Stomach smooth muscle (tissue), 2 donors: ENCODE data around the gene SCNM1.

ENCODE experiments used
- H3K27ac ChIP-seq: one replicate; pipeline ENCODE4 v1.7.0; 2013; ENCODE audit warnings: mild to moderate bottlenecking, low read length, inconsistent platforms
- H3K27me3 ChIP-seq, 2 donors: one replicate each; pipeline ENCODE4 v1.7.0; 2013; ENCODE audit warnings: low read length in 2 of 2; ENCODE audit not compliant: insufficient read depth in 2 of 2, control insufficient read depth in 1 of 2
- H3K36me3 ChIP-seq, 2 donors: one replicate each; pipeline ENCODE4 v1.7.0; 2013; ENCODE audit warnings: low read length in 2 of 2; ENCODE audit not compliant: control insufficient read depth in 2 of 2, insufficient read depth in 2 of 2
- H3K4me1 ChIP-seq: one replicate; pipeline ENCODE4 v1.7.0; 2013; ENCODE audit warnings: low read length; ENCODE audit not compliant: control insufficient read depth, insufficient read depth
- H3K4me3 ChIP-seq, 2 donors: one replicate each; pipeline ENCODE4 v1.7.0; 2013; ENCODE audit warnings: low read length in 2 of 2
- H3K9ac ChIP-seq, 2 donors: one replicate each; pipeline ENCODE4 v1.7.0; 2013; ENCODE audit warnings: low read length in 2 of 2, mild to moderate bottlenecking in 1 of 2
- H3K9me3 ChIP-seq, 2 donors: one replicate each; pipeline ENCODE4 v1.7.0; 2013; ENCODE audit warnings: low read length in 2 of 2; ENCODE audit not compliant: control insufficient read depth in 2 of 2
- donor health status: healthy.
- donor health status: Pancreatic carcinoma.

The SCNM1 gene

DNA sequence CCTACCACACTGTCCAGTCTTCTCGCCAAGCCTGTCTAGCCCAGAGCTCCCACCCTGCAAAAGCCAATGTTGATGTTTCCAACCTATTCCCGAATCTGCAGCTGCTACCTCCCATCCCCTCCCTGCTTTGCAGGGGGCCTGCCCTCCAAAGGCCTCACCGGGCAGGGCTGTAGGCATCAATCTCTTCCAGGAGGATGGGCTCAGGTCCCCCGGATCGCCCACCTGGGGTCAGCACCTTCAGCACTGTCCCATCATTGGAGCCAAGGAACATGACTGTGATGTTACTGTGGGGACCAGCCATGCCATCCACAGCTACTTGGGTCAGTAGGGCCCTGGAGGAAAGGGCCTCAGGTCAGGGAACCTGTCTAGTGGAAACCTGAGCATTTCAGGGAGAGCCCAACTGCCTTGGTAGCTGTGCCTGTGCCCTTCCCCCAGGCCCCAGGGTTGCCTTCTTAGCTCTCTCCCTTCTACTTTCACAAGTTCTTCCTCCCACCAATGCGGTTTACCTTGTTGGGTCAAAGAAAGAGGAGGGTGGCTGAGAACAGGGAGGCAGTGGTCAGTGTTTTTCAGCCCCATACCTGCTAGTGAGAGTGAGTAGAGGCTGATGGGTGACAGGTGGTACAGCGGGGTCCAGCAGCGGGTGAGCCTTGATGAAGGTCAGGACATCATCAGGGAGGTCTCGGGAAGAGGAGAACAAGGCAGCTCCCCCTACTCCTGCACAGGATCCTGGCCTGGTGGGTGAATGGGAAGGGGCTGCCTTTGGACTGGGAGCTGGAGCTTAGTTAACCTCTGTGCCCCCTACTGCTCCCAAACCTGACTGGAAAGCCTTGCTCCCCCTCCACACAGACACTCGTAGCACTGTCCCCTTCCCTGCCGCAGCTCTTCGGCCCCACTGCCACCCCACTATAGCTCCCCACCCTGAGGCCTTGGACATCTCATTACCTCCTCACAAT lies 30.2 kb upstream of the SCNM1 start:
- H3K36me3 ChIP-seq: peaks cover 20 to 28% of the 10 kb centered on the region in 2 donors
- H3K4me3 ChIP-seq: no peak overlapping the region
- H3K9ac ChIP-seq: no peak overlapping the region
- H3K27me3 ChIP-seq: no peaks in the 10 kb centered on the region
- H3K27ac ChIP-seq: no peak overlapping the region
- peaks cover 12% of the 10 kb centered on the region for H3K4me1 ChIP-seq
- no peaks in the 10 kb centered on the region for H3K9me3 ChIP-seq

DNA sequence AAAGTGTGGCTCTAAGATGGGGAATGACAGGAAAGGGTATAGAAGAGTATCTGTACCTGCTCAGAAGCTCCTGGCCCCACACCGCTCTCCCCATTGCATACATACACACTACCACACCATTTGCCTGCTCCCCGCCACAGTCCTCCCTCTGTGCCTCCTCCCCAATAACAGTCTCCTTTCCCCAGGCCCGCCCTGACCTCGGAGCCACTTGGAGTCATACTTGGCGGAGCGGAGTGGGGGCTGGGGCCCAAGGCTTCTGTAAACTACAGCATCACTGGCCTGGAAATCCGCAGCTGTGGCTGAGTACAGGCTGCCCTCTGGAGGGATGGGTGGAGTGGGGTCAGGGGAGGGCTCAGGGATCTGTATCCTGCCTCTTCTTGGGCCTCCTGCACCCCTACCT lies 28.2 kb upstream of the SCNM1 start:
- H3K4me1 ChIP-seq: peaks cover 8% of the 10 kb centered on the region
- H3K27me3 ChIP-seq: no peaks in the 10 kb centered on the region
- no peak overlapping the region for H3K27ac ChIP-seq
- no peak overlapping the region for H3K9ac ChIP-seq
- H3K9me3 ChIP-seq: no peaks in the 10 kb centered on the region
- H3K36me3 ChIP-seq: peaks cover 20 to 28% of the 10 kb centered on the region in 2 donors
- H3K4me3 ChIP-seq: no peak overlapping the region

DNA sequence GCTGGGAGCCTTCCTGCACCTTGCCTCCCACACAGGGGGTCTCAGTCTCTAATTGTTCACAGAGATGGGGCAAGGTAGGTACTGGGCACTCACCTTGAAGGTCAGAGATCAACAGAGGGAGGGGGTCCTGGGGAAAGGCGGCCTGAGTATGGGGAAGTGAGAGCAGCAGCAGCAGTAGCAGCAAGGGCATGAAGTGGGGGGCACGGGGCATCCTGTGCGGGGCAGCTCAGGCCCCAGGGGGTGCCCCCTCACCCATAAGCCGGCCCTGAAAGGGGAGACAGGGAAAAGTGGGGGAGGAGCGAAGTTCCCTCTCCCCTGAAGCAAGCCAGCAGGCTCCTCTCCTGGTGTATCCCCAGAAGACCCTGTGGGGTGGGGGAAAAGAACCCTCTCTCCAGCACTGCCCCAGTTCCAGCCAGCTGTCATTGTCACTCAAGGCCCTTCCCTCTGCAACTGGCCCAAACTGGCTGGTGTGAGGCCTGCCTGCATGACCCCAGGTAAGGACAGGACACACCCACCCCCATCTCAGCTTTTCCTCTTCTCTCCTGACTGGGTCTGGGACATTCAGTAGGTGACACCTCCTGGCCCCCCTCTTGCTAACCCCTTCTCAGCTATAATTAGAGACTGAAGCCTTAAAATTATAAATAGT lies 23.4 kb upstream of the SCNM1 start:
- Histone ChIP-seq H3K9ac (no peak overlapping the region), H3K9me3 (no peaks in the 10 kb centered on the region), H3K4me3 (no peak overlapping the region), H3K4me1 (peaks cover 48% of the 10 kb centered on the region), H3K27ac (peak overlapping the region; percentile 46), H3K36me3 (peaks cover 4 to 10% of the 10 kb centered on the region in 2 donors), H3K27me3 (no peaks in the 10 kb centered on the region)

DNA sequence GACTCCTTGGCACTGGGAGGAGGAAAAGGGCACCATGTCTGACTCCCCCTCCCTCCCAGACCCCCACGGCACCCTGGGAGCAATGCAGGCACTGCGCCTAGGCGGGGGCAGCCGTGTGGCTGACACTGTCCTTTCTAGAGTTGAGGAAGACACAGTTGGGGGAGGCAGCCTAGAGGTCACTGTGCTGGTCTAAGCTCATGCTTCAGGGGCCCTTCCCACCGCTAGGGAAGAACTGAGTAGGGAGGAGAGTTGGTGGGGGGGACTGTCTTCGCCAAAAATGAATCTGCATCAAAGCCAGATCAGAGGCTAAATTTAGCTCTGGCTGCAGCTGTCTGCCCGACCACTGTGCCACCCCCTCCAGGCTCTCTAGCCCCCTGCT lies 22.9 kb upstream of the SCNM1 start:
- H3K9ac ChIP-seq: peak overlapping the region in 1 of 2 donors; percentile 36
- H3K27ac ChIP-seq: peak overlapping the region; percentile 46
- no peaks in the 10 kb centered on the region for H3K9me3 ChIP-seq
- H3K27me3 ChIP-seq: no peaks in the 10 kb centered on the region
- peak overlapping the region in 1 of 2 donors; percentile 88 for H3K4me3 ChIP-seq
- H3K4me1 ChIP-seq: peaks cover 53% of the 10 kb centered on the region
- peaks cover 2 to 8% of the 10 kb centered on the region in 2 donors for H3K36me3 ChIP-seq

DNA sequence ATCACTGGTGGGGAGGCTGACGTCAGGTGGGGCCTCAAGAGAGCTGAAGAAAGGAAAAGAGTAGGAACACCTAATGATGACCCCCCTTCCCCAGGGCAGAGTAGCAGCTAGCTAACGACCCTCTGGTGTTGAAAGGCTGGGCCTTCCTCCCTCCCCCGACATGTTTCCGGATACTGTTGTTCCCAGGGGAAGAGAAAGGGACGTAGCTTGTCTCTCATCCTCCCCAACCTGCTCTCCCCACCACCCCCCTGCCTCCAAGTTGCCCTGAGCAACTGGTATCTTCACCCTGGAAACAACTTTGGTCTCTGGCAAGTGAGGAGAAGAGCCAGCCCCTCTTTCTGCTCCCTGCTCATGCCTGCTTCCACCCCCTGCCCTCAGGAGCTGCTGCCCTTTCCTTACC lies 22.0 kb upstream of the SCNM1 start:
- no peaks in the 10 kb centered on the region for H3K9me3 ChIP-seq
- peak overlapping the region; percentile 46 for H3K27ac ChIP-seq
- H3K4me1 ChIP-seq: peaks cover 53% of the 10 kb centered on the region
- peak overlapping the region in 1 of 2 donors; percentile 88 for H3K4me3 ChIP-seq
- no peaks in the 10 kb centered on the region for H3K27me3 ChIP-seq
- H3K9ac ChIP-seq: no peak overlapping the region
- peaks cover 0 to 8% of the 10 kb centered on the region in 2 donors for H3K36me3 ChIP-seq

DNA sequence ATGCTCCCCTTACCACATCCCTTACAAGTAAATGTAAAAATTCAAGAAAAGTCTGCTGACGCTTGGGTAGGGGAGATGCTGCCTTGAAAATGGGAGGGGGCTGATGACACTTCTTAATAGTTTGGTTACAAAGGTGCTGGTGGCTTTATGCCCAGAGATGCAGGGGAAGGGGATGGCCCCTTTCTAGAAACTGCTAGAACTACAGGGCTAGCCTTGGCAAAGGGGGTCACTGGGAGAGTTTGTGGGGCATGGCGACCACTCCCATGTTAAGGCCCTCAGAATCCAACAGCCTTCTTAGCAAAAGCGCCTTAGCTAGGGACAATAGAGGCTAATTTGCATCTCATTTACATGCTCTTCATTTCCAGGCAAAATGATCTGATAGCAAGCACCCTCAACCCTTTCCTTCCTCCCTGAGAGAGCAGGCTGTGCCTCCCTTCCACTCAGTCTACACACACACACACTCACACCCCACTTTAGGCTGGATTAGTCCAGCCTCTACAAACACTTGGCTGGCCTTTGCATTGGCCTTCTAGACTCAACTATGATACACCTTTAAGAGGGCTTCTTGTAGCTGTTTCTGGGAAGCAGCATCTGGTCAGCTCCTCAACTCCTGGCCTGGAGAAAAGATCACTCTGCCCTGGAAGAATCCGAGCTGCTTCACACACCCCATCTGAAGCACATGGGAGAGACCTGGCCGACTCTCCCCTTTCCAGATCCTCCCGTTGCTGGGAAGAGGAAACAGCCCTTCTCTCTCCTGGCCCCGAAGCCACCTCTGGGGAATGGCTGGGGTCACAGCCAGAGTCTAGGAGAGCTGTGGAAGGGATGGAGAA lies 21.3 kb upstream of the SCNM1 start:
- no peaks in the 10 kb centered on the region for H3K27me3 ChIP-seq
- H3K4me1 ChIP-seq: peaks cover 53% of the 10 kb centered on the region
- peak overlapping the region; percentile 46 for H3K27ac ChIP-seq
- peaks cover 0 to 3% of the 10 kb centered on the region in 2 donors for H3K36me3 ChIP-seq
- H3K9ac ChIP-seq: peak overlapping the region; percentile 66 to 85
- H3K4me3 ChIP-seq: peak overlapping the region; percentile 71 to 88
- no peaks in the 10 kb centered on the region for H3K9me3 ChIP-seq

DNA sequence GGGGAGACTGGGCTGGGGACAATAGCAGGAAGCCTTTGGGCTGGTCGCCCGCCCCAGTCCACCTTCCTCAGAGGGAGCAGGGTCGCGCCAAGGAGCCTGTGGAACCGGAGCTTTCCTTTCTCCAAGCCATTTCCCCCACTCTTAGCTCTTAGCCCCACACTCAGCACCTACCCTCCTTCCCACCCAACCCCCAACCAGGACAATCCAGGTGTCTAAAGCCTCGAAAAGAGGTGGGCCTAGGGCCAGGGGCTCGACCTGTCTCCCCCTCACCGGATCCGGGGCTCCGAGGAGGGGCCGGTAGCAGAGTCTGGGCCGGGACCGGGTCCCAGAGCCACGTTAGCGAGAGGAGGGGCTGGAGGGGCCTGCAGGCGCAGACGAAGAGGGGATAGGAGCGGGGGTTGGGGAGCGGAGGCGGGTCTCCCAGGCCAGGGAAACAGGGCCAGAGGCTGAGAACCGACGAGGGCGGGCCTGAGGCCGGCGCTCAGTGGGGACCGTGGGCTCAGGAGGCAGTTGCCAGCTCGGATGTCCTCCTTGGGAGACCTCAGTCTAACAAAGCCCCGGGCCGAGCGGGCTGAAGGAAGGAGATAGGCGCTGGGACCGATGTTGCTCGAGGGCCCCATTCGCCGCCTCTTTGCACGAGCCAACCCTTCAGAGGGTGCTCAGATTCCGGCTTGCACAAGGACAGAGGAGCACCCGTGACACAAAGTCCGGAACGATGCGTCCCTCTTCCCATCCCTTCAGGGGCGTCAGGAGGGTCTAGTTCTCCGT lies 20.5 kb upstream of the SCNM1 start:
- Histone ChIP-seq H3K36me3 (no peaks in the 10 kb centered on the region), H3K9me3 (no peaks in the 10 kb centered on the region), H3K9ac (peak overlapping the region; percentile 66 to 85), H3K4me3 (peak overlapping the region; percentile 71 to 88), H3K27me3 (no peaks in the 10 kb centered on the region), H3K4me1 (peaks cover 53% of the 10 kb centered on the region), H3K27ac (peak overlapping the region; percentile 86)

DNA sequence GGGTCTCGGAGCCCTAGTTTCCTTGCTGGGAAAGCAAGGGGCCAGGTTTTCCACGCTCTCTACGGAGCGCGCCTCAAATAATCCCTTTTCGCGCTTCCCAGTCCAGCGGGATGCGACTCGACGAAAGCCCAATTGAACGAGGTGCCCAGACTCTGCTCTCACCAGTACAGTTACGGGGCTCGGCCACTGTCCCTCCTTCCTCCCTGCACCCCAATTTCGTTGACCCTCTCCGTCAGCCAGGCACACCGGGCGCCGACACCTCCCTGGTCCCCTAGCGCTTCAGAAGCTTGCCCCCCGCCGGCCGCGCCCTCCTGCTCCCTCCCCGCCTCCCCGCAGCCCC lies 19.9 kb upstream of the SCNM1 start:
- Histone ChIP-seq H3K4me1 (peaks cover 53% of the 10 kb centered on the region), H3K9me3 (no peaks in the 10 kb centered on the region), H3K9ac (peak overlapping the region; percentile 66 to 85), H3K4me3 (peak overlapping the region; percentile 71 to 88), H3K27me3 (no peaks in the 10 kb centered on the region), H3K27ac (peak overlapping the region; percentile 86), H3K36me3 (no peaks in the 10 kb centered on the region)

DNA sequence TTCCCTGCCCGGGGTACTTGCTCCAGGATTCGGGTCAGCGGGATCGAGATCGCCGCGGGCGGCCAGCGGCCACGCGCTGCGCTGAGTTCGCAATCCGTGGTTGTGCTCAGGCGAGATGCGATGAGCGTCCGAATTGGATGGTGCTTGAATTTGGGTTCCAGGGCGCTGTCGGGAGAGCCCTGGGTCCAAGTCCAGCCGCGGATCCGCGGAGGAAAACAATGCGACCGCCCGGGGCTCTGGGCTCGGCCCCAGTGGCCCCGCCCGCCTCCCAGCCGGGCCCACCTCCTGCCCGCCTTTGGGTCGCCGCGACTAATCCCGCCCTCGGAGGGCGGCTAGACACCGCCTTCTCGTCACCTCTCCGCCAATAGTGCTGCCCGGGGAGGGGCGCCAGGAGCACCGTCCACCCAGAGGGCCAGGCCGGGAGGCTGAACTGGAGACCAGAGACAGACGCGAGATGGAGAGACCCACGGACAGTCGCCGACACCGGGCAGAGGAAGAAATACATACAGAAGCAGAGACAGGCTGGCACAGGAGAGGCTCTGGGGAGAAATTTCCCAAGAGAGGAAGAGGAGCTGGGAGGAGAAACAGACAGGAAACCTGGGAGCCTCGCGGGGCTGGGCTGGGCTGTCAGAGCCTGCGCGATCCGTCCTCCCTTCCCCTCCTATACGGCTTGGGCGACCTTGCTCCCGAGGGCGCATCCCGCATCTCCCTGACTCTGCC lies 19.4 kb upstream of the SCNM1 start, which contains the start of gene SEMA6C:
Gene SEMA6C, minus strand, starts transcription at position 220 of the 720 bp plus-strand sequence. CDS start 4,010 bp downstream, outside the sequence.
- Histone ChIP-seq H3K4me3 (peak within 1 kb of the TSS; percentile 73 to 88), H3K4me1 (peaks cover 53% of the 10 kb centered on the region), H3K36me3 (no peaks in the 10 kb centered on the region), H3K27me3 (no peaks in the 10 kb centered on the region), H3K9ac (peak within 1 kb of the TSS; percentile 84 to 85), H3K27ac (peak within 1 kb of the TSS; percentile 86), H3K9me3 (no peaks in the 10 kb centered on the region)
